Motor neuron (in vitro differentiated cells): ENCODE data around the gene TRUB1. TPM values are rescaled to one million over a fixed set of nuclear protein-coding genes. Genes with fewer than 3 reads are reported as not detected.
"Not testable (repeated sequence)": the region's sequence is repeated elsewhere in the genome, so short reads cannot be mapped to it uniquely, and the experiment has no call there.

Experiments
- ATAC-seq, 8 experiments: fragments of 200-7000 bp; cut with Tn5 transposase; replicated peaks in 6 of 8; 2 replicates each; pipeline ENCODE4 v1.8.0; 2021; ENCODE audit warnings: mild to moderate bottlenecking in 8 of 8, moderate library complexity in 8 of 8
- H3K27ac ChIP-seq, 2 donors: fragments of 250-450 bp; sonication (Bioruptor Pico); 2 replicates each; pipeline ENCODE4 v1.9.0; 2021; ENCODE audit warnings: antibody characterized with exemption in 2 of 2, mild to moderate bottlenecking in 2 of 2, moderate library complexity in 1 of 2
- H3K4me1 ChIP-seq, 2 donors: fragments of 250-450 bp; sonication (Bioruptor Pico); replicated peaks in 1 of 2; 2 replicates each; pipeline ENCODE4 v1.6.1; 2021; ENCODE audit warnings: antibody characterized with exemption in 2 of 2, mild to moderate bottlenecking in 2 of 2, moderate library complexity in 1 of 2
- H3K4me3 ChIP-seq, 5 donors: fragments of 250-450 bp; sonication (Bioruptor Pico); 2 replicates each; pipeline ENCODE4 v1.9.0; 2021; ENCODE audit warnings: antibody characterized with exemption in 5 of 5, mild to moderate bottlenecking in 5 of 5, moderate library complexity in 4 of 5
- WGBS, 10 experiments: fragments of 450-650 bp; shearing (Covaris generic); methylation state at CpG; one replicate each; pipeline ENCODE4 v1.0.0; 2022; 5-methylcytosine and 5-hydroxymethylcytosine counted together
- in situ Hi-C, 9 experiments: fragments of 400-800 bp; cut with MboI; loops; one replicate each; pipeline ENCODE4 v1.15.0; 2021; ENCODE audit warnings: low sequenced_read_pairs in 9 of 9, low pct_unique_long_range_greater_than_20kb in 2 of 9; ENCODE audit not compliant: unreplicated experiment in 9 of 9
- total RNA-seq, 8 experiments: library from RNA; unstranded; fragments of 300-600 nt; gene quantifications; 2 replicates each; pipeline versions ENCODE4 v1.2.3 to v1.2.4, GENCODE V29; 2022

Gene TRUB1
- 10 to 100 TPM; 30.3 to 48.0 (median 33.0) TPM for total RNA-seq

- in situ Hi-C loops: no loop called here
- whole genome bisulfite sequencing, 10 experiments: 0 to 1% (median 0%) methylated on average over 8 to 30 of the region's 46 CpGs; no CpG with 5 or more reads in 3 of the 10 experiments
Observed at GRCh38 chr10:114937962-114938855, at the start of gene TRUB1. Gene TRUB1 (plus strand): TSS chr10:114938195. CDS start chr10:114938254, 59 bp downstream.

GRCh38 chr10:114893251-114893650 is 44.7 kb upstream of the TRUB1 start:
- Histone ChIP-seq H3K27ac (no peak overlapping the region), H3K4me3 (no peak overlapping the region), H3K4me1 (peaks cover 0 to 3% of the 10 kb centered on the region in 2 donors)
- WGBS, 10 experiments: 0 to 100% (median 63%) methylated on average over 2 to 5 of the region's 5 CpGs
- ATAC-seq: peak in 2 of 8 experiments; percentile 57 to 67
- in situ Hi-C loops: loop anchor here in 1 of 9 experiments (25.0 kb wide), 1 partner anchor 219 kb away; no protein-coding TSS in a partner anchor

More at GRCh38 chr10:114937962-114938855, at the start of gene TRUB1:
- Histone ChIP-seq H3K27ac (peak within 1 kb of the TSS; percentile 90 to 92), H3K4me1 (peaks cover 0 to 15% of the 10 kb centered on the region in 2 donors), H3K4me3 (peak within 1 kb of the TSS; percentile 77 to 96 (median 94))
- ATAC-seq: peak; percentile 95 to 100 (median 100)

- Histone ChIP-seq H3K4me3 (no peak overlapping the region), H3K27ac (no peak overlapping the region), H3K4me1 (peaks cover 0 to 3% of the 10 kb centered on the region in 2 donors)
- no peak for ATAC-seq
- in situ Hi-C loops: loop anchor here in 1 of 9 experiments (25.0 kb wide), 1 partner anchor 217 kb away; no protein-coding TSS in a partner anchor
Observed at GRCh38 chr10:114894911-114895310, 43.1 kb upstream of the TRUB1 start.

GRCh38 chr10:114897011-114897410 is 41.0 kb upstream of the TRUB1 start:
- H3K4me1 ChIP-seq, H3K4me3 ChIP-seq, H3K27ac ChIP-seq, ATAC-seq: not testable (repeated sequence)
- in situ Hi-C loops: loop anchor here in 1 of 9 experiments (25.0 kb wide), 1 partner anchor 215 kb away; no protein-coding TSS in a partner anchor
- 45 to 100% (median 83%) methylated on average over 1 to 6 of the region's 6 CpGs; no CpG with 5 or more reads in 1 of the 10 experiments for WGBS, 10 experiments

GRCh38 chr10:114897593-114897992 is 40.4 kb upstream of the TRUB1 start:
- in situ Hi-C loops: loop anchor here in 1 of 9 experiments (25.0 kb wide), 1 partner anchor 215 kb away; no protein-coding TSS in a partner anchor
- ATAC-seq: no peak

GRCh38 chr10:114899982-114900381 is 38.0 kb upstream of the TRUB1 start:
- WGBS, 10 experiments: 75 to 100% (median 86%) methylated on average over 1 to 2 of the region's 2 CpGs; no CpG with 5 or more reads in 1 of the 10 experiments
- no peak for ATAC-seq
- Histone ChIP-seq H3K4me1 (peaks cover 0 to 3% of the 10 kb centered on the region in 2 donors), H3K27ac (no peak overlapping the region), H3K4me3 (no peak overlapping the region)
- in situ Hi-C loops: loop anchor here in 1 of 9 experiments (25.0 kb wide), 1 partner anchor 212 kb away; no protein-coding TSS in a partner anchor

More at GRCh38 chr10:114897593-114897992, 40.4 kb upstream of the TRUB1 start:
- 30 to 100% (median 100%) methylated on average over 1 to 2 of the region's 3 CpGs; no CpG with 5 or more reads in 1 of the 10 experiments for WGBS, 10 experiments
- H3K4me1 ChIP-seq: peaks cover 0 to 3% of the 10 kb centered on the region in 2 donors
- no peak overlapping the region for H3K27ac ChIP-seq
- H3K4me3 ChIP-seq: no peak overlapping the region

- Histone ChIP-seq H3K27ac (no peak overlapping the region), H3K4me1 (peaks cover 0 to 8% of the 10 kb centered on the region in 2 donors), H3K4me3 (no peak overlapping the region)
- 71 to 100% (median 93%) methylated on average over 1 to 11 of the region's 12 CpGs; no CpG with 5 or more reads in 4 of the 10 experiments for WGBS, 10 experiments
- in situ Hi-C loops: no loop called here
- ATAC-seq: no peak
Observed at GRCh38 chr10:114900658-114901057, 37.3 kb upstream of the TRUB1 start.

GRCh38 chr10:114902151-114902550 is 35.8 kb upstream of the TRUB1 start:
- Histone ChIP-seq H3K4me1 (peaks cover 0 to 11% of the 10 kb centered on the region in 2 donors), H3K4me3 (no peak overlapping the region), H3K27ac (no peak overlapping the region)
- in situ Hi-C loops: no loop called here
- ATAC-seq: no peak
- WGBS, 10 experiments: 10 to 89% (median 67%) methylated on average over 1 of the region's 1 CpG; no CpG with 5 or more reads in 1 of the 10 experiments

- ATAC-seq: peak; percentile 83 to 100 (median 99)
- peaks cover 0 to 11% of the 10 kb centered on the region in 2 donors for H3K4me1 ChIP-seq
- no peak overlapping the region for H3K27ac ChIP-seq
- H3K4me3 ChIP-seq: no peak overlapping the region
- in situ Hi-C loops: no loop called here
Observed at GRCh38 chr10:114905450-114905849, 32.5 kb upstream of the TRUB1 start.

GRCh38 chr10:114906981-114907380 is 31.0 kb upstream of the TRUB1 start:
- 11 to 94% (median 70%) methylated on average over 1 to 3 of the region's 3 CpGs; no CpG with 5 or more reads in 1 of the 10 experiments for WGBS, 10 experiments
- Histone ChIP-seq H3K27ac (no peak overlapping the region), H3K4me1 (peaks cover 0 to 11% of the 10 kb centered on the region in 2 donors), H3K4me3 (no peak overlapping the region)
- peak in 1 of 8 experiments; percentile 57 for ATAC-seq
- in situ Hi-C loops: no loop called here

GRCh38 chr10:114908896-114909295 is 29.1 kb upstream of the TRUB1 start:
- peak in 1 of 8 experiments; percentile 17 for ATAC-seq
- WGBS, 10 experiments: 68 to 100% (median 97%) methylated on average over 1 to 5 of the region's 5 CpGs; no CpG with 5 or more reads in 2 of the 10 experiments
- H3K27ac ChIP-seq: no peak overlapping the region
- in situ Hi-C loops: no loop called here
- H3K4me1 ChIP-seq: peaks cover 0 to 11% of the 10 kb centered on the region in 2 donors
- H3K4me3 ChIP-seq: no peak overlapping the region

- 57 to 100% (median 89%) methylated on average over 1 to 3 of the region's 4 CpGs; no CpG with 5 or more reads in 2 of the 10 experiments for WGBS, 10 experiments
Observed at GRCh38 chr10:114911052-114911711, 26.8 kb upstream of the TRUB1 start.

More at GRCh38 chr10:114911052-114911711, 26.8 kb upstream of the TRUB1 start:
- Histone ChIP-seq H3K27ac (no peak overlapping the region), H3K4me1 (peaks cover 3 to 5% of the 10 kb centered on the region in 2 donors), H3K4me3 (no peak overlapping the region)
- in situ Hi-C loops: no loop called here
- no peak for ATAC-seq
